ENCODE results near the gene TRPV4. TPM values are rescaled to one million over a fixed set of nuclear protein-coding genes. Genes with fewer than 3 reads are reported as not detected.

TRPV4 gene
- total and polyA plus RNA-seq, 9 of the 15 experiments (the other 6 are each of a cell fraction or from before 2014, with no cell fraction given) = 0.13 TPM; not detected in 8

GRCh38 chr12:109808876-109809646 lies 24.1 kb downstream of the TRPV4 start (continued):
- TF ChIP-seq, protein P1, sequence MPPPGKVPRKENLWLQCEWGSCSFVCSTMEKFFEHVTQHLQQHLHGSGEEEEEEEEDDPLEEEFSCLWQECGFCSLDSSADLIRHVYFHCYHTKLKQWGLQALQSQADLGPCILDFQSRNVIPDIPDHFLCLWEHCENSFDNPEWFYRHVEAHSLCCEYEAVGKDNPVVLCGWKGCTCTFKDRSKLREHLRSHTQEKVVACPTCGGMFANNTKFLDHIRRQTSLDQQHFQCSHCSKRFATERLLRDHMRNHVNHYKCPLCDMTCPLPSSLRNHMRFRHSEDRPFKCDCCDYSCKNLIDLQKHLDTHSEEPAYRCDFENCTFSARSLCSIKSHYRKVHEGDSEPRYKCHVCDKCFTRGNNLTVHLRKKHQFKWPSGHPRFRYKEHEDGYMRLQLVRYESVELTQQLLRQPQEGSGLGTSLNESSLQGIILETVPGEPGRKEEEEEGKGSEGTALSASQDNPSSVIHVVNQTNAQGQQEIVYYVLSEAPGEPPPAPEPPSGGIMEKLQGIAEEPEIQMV (tag; conservative IDR thresholded peaks at IDR 0.05; ENCODE audit: low read depth) = no peak
- peak; percentile 32 for TF ChIP-seq CREBBP (IDR thresholded peaks at IDR 0.05; ENCODE audit: low read depth, low read length)
- TF ChIP-seq, protein P2, sequence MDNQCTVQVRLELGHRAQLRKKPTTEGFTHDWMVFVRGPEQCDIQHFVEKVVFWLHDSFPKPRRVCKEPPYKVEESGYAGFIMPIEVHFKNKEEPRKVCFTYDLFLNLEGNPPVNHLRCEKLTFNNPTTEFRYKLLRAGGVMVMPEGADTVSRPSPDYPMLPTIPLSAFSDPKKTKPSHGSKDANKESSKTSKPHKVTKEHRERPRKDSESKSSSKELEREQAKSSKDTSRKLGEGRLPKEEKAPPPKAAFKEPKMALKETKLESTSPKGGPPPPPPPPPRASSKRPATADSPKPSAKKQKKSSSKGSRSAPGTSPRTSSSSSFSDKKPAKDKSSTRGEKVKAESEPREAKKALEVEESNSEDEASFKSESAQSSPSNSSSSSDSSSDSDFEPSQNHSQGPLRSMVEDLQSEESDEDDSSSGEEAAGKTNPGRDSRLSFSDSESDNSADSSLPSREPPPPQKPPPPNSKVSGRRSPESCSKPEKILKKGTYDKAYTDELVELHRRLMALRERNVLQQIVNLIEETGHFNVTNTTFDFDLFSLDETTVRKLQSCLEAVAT (IDR thresholded peaks at IDR 0.05) = peak in 1 of 2 experiments; percentile 38; a peak in 1 of 4 replicates
- TF ChIP-seq EGR1 (conservative IDR thresholded peaks at IDR 0.05) = peak; percentile 38
- TF ChIP-seq POLR3G (IDR thresholded peaks at IDR 0.05; ENCODE audit: extremely low read depth, insufficient read length, insufficient replicate concordance) = no peak
- no peak for TF ChIP-seq NFRKB (IDR thresholded peaks at IDR 0.05; ENCODE audit: low read depth)
- TF ChIP-seq, protein P3, sequence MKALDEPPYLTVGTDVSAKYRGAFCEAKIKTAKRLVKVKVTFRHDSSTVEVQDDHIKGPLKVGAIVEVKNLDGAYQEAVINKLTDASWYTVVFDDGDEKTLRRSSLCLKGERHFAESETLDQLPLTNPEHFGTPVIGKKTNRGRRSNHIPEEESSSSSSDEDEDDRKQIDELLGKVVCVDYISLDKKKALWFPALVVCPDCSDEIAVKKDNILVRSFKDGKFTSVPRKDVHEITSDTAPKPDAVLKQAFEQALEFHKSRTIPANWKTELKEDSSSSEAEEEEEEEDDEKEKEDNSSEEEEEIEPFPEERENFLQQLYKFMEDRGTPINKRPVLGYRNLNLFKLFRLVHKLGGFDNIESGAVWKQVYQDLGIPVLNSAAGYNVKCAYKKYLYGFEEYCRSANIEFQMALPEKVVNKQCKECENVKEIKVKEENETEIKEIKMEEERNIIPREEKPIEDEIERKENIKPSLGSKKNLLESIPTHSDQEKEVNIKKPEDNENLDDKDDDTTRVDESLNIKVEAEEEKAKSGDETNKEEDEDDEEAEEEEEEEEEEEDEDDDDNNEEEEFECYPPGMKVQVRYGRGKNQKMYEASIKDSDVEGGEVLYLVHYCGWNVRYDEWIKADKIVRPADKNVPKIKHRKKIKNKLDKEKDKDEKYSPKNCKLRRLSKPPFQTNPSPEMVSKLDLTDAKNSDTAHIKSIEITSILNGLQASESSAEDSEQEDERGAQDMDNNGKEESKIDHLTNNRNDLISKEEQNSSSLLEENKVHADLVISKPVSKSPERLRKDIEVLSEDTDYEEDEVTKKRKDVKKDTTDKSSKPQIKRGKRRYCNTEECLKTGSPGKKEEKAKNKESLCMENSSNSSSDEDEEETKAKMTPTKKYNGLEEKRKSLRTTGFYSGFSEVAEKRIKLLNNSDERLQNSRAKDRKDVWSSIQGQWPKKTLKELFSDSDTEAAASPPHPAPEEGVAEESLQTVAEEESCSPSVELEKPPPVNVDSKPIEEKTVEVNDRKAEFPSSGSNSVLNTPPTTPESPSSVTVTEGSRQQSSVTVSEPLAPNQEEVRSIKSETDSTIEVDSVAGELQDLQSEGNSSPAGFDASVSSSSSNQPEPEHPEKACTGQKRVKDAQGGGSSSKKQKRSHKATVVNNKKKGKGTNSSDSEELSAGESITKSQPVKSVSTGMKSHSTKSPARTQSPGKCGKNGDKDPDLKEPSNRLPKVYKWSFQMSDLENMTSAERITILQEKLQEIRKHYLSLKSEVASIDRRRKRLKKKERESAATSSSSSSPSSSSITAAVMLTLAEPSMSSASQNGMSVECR (CRISPR knock-in tag; IDR thresholded peaks at IDR 0.05) = no peak
- TF ChIP-seq PHF21A (IDR thresholded peaks at IDR 0.05; ENCODE audit: borderline replicate concordance, low read depth) = no peak
- TF ChIP-seq U2AF1 (optimal IDR thresholded peaks at IDR 0.05; ENCODE audit: low read depth, low read length) = no peak
- no peak for TF ChIP-seq RNF2 (IDR thresholded peaks at IDR 0.05)
- TF ChIP-seq, protein P4, sequence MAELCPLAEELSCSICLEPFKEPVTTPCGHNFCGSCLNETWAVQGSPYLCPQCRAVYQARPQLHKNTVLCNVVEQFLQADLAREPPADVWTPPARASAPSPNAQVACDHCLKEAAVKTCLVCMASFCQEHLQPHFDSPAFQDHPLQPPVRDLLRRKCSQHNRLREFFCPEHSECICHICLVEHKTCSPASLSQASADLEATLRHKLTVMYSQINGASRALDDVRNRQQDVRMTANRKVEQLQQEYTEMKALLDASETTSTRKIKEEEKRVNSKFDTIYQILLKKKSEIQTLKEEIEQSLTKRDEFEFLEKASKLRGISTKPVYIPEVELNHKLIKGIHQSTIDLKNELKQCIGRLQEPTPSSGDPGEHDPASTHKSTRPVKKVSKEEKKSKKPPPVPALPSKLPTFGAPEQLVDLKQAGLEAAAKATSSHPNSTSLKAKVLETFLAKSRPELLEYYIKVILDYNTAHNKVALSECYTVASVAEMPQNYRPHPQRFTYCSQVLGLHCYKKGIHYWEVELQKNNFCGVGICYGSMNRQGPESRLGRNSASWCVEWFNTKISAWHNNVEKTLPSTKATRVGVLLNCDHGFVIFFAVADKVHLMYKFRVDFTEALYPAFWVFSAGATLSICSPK (IDR thresholded peaks at IDR 0.05; ENCODE audit: borderline replicate concordance) = 0 out of 2 replicates have a peak, but pooled peaks have one; percentile 40
- TF ChIP-seq, protein P5, sequence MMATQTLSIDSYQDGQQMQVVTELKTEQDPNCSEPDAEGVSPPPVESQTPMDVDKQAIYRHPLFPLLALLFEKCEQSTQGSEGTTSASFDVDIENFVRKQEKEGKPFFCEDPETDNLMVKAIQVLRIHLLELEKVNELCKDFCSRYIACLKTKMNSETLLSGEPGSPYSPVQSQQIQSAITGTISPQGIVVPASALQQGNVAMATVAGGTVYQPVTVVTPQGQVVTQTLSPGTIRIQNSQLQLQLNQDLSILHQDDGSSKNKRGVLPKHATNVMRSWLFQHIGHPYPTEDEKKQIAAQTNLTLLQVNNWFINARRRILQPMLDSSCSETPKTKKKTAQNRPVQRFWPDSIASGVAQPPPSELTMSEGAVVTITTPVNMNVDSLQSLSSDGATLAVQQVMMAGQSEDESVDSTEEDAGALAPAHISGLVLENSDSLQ (IDR thresholded peaks at IDR 0.05) = peak; percentile 17; the same call in 1 of the 2 replicates
- no peak for TF ChIP-seq TGIF2 (CRISPR knock-in tag; IDR thresholded peaks at IDR 0.05)
